ENCODE measurements around the gene PTPRU.

The PTPRU gene

GRCh38 chr1:29208442-29208841, 27.9 kb upstream of the PTPRU start:
- TF ChIP-seq, protein P1, sequence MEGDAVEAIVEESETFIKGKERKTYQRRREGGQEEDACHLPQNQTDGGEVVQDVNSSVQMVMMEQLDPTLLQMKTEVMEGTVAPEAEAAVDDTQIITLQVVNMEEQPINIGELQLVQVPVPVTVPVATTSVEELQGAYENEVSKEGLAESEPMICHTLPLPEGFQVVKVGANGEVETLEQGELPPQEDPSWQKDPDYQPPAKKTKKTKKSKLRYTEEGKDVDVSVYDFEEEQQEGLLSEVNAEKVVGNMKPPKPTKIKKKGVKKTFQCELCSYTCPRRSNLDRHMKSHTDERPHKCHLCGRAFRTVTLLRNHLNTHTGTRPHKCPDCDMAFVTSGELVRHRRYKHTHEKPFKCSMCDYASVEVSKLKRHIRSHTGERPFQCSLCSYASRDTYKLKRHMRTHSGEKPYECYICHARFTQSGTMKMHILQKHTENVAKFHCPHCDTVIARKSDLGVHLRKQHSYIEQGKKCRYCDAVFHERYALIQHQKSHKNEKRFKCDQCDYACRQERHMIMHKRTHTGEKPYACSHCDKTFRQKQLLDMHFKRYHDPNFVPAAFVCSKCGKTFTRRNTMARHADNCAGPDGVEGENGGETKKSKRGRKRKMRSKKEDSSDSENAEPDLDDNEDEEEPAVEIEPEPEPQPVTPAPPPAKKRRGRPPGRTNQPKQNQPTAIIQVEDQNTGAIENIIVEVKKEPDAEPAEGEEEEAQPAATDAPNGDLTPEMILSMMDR (IDR thresholded peaks at IDR 0.05; ENCODE audit: control insufficient read depth, extremely low read depth, insufficient read depth) = no peak
- H3K4me3 ChIP-seq (ENCODE audit: low read depth, low read length) = no peak overlapping the region
- no peak for DNase-seq (ENCODE audit: low read depth)

DNA sequence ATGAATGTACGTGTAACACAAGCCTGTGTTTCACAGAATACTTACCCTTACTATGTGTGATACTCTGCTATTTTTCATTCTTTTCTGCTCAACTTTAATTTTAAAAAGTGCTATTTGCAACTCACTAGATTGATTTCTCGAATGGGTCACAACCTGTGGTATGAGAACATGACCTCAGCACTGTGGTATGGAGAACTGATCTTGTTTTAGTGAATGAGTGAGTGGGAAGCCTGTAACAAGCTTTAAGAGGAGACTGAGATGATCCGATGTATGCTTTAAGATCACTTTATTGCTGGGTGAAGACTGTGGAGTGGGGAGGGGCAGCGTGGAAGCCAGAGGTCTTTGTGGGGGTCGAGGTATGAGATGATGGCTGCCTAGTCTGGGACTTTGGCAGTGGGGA, 27.1 kb upstream of the PTPRU start:
- H3K4me3 ChIP-seq (ENCODE audit: low read depth, low read length) = no peak overlapping the region
- no peak for DNase-seq (ENCODE audit: low read depth)
- TF ChIP-seq, protein P1 (IDR thresholded peaks at IDR 0.05; ENCODE audit: control insufficient read depth, extremely low read depth, insufficient read depth) = no peak

DNA sequence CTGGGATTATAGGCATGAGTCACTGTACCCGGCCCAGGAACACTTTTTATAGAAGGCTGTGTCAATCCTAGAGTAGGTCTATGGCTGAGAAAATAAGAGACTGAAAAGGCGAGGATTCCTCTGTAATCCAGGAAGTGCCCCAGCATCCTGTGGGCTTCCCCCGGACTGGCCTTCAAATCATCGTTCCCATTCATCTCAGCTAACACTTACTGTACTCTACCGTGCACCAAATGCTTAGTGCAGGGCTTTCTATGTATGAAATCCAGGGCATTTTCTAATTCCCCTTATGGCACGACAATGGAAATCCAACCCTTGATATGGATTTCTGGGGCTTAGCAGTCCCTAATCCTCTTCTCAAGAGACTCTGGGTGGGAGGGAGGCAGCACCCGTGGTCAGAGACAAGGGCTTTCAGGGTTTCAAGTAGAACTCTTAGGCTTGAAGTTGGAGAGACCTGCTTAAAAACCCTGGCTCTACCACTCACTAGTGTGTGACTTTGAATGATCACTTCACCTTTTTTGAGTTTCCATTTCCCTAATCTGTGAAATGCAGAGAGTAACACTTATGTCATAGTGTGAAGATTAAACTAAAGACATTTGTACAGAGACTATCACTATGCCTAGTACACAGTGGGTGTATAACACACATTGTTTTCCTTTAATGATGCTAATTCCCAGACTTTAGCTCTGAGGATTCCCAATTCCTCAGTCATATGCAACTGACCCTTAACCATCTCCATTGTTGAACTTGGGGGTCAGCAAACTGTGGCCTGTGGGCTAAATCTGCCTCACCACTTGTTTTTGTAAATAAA, 25.8 kb upstream of the PTPRU start:
- no peak for DNase-seq (ENCODE audit: low read depth)
- TF ChIP-seq, protein P1 (IDR thresholded peaks at IDR 0.05; ENCODE audit: control insufficient read depth, extremely low read depth, insufficient read depth) = no peak

DNA sequence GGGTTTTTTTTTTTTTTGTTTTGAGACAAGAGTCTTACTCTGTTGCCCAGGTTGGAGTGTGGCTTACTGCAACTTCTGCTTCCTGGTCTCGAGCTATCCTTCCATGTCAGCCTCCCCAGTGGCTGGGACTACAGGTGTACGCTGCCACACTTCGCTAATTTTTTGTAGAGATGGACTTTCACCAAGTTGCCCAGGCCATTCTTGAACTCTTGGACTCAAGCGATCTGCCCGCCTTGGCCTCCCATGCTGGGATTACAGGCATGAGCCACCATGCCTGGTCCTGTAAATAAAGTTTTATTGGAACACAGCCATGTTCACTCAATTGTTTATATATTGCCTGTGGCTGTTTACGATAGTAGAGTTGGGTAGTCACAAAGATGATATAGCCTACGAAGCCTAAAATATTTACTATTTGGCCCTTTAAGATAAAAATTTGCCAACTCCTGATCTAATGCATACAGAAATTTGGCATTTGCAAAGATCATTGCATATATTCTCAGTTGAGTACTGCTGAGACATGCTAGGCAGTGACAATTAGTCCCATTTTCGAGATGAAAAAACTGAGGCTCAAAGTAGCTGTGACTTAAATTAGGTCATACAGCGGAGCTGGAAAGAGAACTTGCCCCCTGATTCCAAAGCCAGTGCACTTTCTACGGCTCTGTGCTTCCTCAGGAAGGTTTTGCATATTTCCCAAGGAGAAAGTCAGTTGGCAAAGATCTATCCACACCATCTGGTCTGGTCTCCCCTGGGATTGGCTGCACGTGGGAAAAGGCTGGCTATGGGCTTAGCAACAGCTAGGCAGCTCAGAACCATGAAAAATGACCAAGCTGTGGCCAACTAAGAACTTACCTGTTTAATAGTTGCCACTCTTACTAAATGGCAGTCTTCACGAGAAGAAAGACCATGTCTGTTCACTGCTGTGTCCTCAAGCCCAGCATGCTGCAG, 25.0 kb upstream of the PTPRU start:
- TF ChIP-seq, protein P1 (IDR thresholded peaks at IDR 0.05; ENCODE audit: control insufficient read depth, extremely low read depth, insufficient read depth) = no peak
- H3K4me3 ChIP-seq (ENCODE audit: low read depth, low read length) = no peak overlapping the region
- no peak for DNase-seq (ENCODE audit: low read depth)

More for the DNA sequence above, 25.8 kb upstream of the PTPRU start:
- H3K4me3 ChIP-seq (ENCODE audit: low read depth, low read length) = no peak overlapping the region

DNA sequence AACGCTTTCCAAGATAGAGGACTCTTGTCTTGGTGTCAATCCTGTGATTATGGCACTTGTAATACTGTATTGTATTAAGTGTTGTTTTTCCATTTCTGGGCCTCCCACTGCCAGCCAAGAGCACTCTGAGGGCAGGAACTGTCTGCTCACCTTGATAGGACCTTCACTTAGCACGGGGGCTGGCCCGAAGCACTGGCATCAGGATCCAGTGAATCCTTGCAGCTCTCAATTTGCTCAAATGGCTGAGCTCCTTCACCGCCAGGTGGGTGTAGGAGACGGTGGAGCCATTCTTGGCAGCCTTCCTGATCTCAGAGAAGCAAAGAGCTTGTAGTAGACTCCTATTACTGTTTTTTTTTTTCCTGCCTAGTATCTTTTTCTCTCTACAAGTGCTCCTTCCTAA, 23.3 kb upstream of the PTPRU start:
- no peak overlapping the region for H3K4me3 ChIP-seq (ENCODE audit: low read depth, low read length)
- TF ChIP-seq, protein P1 (IDR thresholded peaks at IDR 0.05; ENCODE audit: control insufficient read depth, extremely low read depth, insufficient read depth) = no peak
- no peak for DNase-seq (ENCODE audit: low read depth)

DNA sequence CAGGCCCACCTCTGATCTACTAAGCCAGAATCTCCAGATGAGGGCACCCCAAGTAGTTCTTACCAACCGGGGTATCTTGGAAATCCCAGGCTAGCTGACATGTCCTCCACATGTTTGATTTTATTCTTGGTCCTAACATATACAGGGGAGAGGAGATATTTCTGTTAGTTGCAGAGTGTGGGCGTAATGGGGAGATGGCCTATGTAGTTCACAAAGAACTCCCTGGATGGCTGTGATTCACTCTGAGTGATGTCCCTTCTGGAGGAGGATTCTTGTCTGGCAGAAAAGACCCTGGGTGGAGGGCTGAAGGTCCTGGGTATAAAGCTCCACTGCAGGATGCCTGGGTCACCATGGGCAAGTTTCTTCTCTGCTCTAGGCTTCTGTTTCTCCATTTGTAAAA, 18.7 kb upstream of the PTPRU start:
- TF ChIP-seq, protein P1 (IDR thresholded peaks at IDR 0.05; ENCODE audit: control insufficient read depth, extremely low read depth, insufficient read depth) = no peak
- no peak overlapping the region for H3K4me3 ChIP-seq (ENCODE audit: low read depth, low read length)
- DNase-seq (ENCODE audit: low read depth) = no peak
